RWPE2 (cell line): ENCODE results near the gene MINDY4.
A peak's percentile ranks its signal among the peaks of the same experiment; 100 is the strongest.

Source experiments
- ATAC-seq: fragments of 200-7000 bp; cut with Tn5 transposase; 3 replicates; pipeline ENCODE4 v1.9.1; 2021; ENCODE audit warnings: low read depth
- DNase-seq: peaks from one replicate; pipeline ENCODE4 v3.0.0-alpha.2; 2020; ENCODE audit warnings: low spot score
- H3K27ac ChIP-seq: fragments of 450-650 bp; 2 replicates; pipeline ENCODE4 v1.5.1; 2017; ENCODE audit warnings: mild to moderate bottlenecking; ENCODE audit not compliant: poor library complexity, severe bottlenecking
- H3K27me3 ChIP-seq: fragments of 250-450 bp; sonication (Bioruptor Pico); 2 replicates; pipeline ENCODE4 v1.5.1; 2021; ENCODE audit warnings: mild to moderate bottlenecking, moderate library complexity; ENCODE audit not compliant: insufficient read depth, poor library complexity, severe bottlenecking
- H3K36me3 ChIP-seq: fragments of 250-450 bp; sonication (Bioruptor Pico); 2 replicates; pipeline ENCODE4 v1.5.1; 2020; ENCODE audit warnings: low read depth, mild to moderate bottlenecking, moderate library complexity
- H3K4me1 ChIP-seq: fragments of 250-450 bp; sonication (Bioruptor Pico); 2 replicates; pipeline ENCODE4 v1.5.1; 2021; ENCODE audit warnings: mild to moderate bottlenecking, moderate library complexity; ENCODE audit not compliant: insufficient read depth, poor library complexity, severe bottlenecking
- H3K4me3 ChIP-seq: fragments of 250-450 bp; sonication (Bioruptor Pico); 2 replicates; pipeline ENCODE4 v1.5.1; 2021; ENCODE audit warnings: mild to moderate bottlenecking, moderate library complexity; ENCODE audit not compliant: severe bottlenecking
- H3K9me3 ChIP-seq: fragments of 250-450 bp; sonication (Bioruptor Pico); 2 replicates; pipeline ENCODE4 v1.5.1; 2021; ENCODE audit warnings: mild to moderate bottlenecking, moderate library complexity; ENCODE audit not compliant: severe bottlenecking
- CTCF ChIP-seq: fragments of 450-650 bp; IDR thresholded peaks from one replicate; pipeline ENCODE4 v1.5.1; 2017; ENCODE audit warnings: mild to moderate bottlenecking, moderate library complexity; ENCODE audit not compliant: poor library complexity, severe bottlenecking

MINDY4 gene

GRCh38 chr7:30934732-30935568, 163.7 kb downstream of the MINDY4 start:
- H3K4me3 ChIP-seq = no peak overlapping the region
- H3K27me3 ChIP-seq = peaks cover 6% of the 10 kb centered on the region
- no peak for DNase-seq
- no peaks in the 10 kb centered on the region for H3K36me3 ChIP-seq
- no peaks in the 10 kb centered on the region for H3K4me1 ChIP-seq
- TF ChIP-seq CTCF = no peak
- H3K27ac ChIP-seq = no peak overlapping the region
- ATAC-seq = no peak
- H3K9me3 ChIP-seq = no peaks in the 10 kb centered on the region

- peaks cover 9% of the 10 kb centered on the region for H3K27me3 ChIP-seq
- H3K4me1 ChIP-seq = no peaks in the 10 kb centered on the region
- H3K36me3 ChIP-seq = no peaks in the 10 kb centered on the region
- ATAC-seq (no peak), DNase-seq (peak; percentile 34)
- H3K9me3 ChIP-seq = no peaks in the 10 kb centered on the region
- no peak overlapping the region for H3K4me3 ChIP-seq
- no peak overlapping the region for H3K27ac ChIP-seq
- TF ChIP-seq CTCF = no peak
Measured at GRCh38 chr7:30935569-30935877, 164.3 kb downstream of the MINDY4 start.

GRCh38 chr7:30936650-30937245, 165.5 kb downstream of the MINDY4 start:
- H3K4me3 ChIP-seq = no peak overlapping the region
- H3K9me3 ChIP-seq = no peaks in the 10 kb centered on the region
- H3K36me3 ChIP-seq = no peaks in the 10 kb centered on the region
- no peaks in the 10 kb centered on the region for H3K4me1 ChIP-seq
- no peak for TF ChIP-seq CTCF
- DNase-seq = no peak
- ATAC-seq = no peak
- H3K27ac ChIP-seq = no peak overlapping the region
- H3K27me3 ChIP-seq = peaks cover 17% of the 10 kb centered on the region

- ATAC-seq (no peak), DNase-seq (no peak)
- Histone ChIP-seq H3K27ac (no peak overlapping the region), H3K4me3 (no peak overlapping the region), H3K4me1 (no peaks in the 10 kb centered on the region), H3K27me3 (peaks cover 23% of the 10 kb centered on the region), H3K9me3 (no peaks in the 10 kb centered on the region), H3K36me3 (no peaks in the 10 kb centered on the region)
- TF ChIP-seq CTCF = no peak
Measured at GRCh38 chr7:30937416-30937815, 166.2 kb downstream of the MINDY4 start.
